HG03108 (cell line): ENCODE data around the gene TEKT5.
"Not testable (repeated sequence)": the region's sequence is repeated elsewhere in the genome, so short reads cannot be mapped to it uniquely, and the experiment has no call there.

ENCODE experiments used
- ATAC-seq: cut with Tn5 transposase; IDR thresholded peaks from one replicate; pipeline ENCODE4 v1.9.1; 2021; ENCODE audit warnings: moderate library complexity; ENCODE audit not compliant: unreplicated experiment

The TEKT5 gene

GRCh38 chr16:10685709-10686108 lies 9.0 kb downstream of the TEKT5 start:
- no peak for ATAC-seq

DNA sequence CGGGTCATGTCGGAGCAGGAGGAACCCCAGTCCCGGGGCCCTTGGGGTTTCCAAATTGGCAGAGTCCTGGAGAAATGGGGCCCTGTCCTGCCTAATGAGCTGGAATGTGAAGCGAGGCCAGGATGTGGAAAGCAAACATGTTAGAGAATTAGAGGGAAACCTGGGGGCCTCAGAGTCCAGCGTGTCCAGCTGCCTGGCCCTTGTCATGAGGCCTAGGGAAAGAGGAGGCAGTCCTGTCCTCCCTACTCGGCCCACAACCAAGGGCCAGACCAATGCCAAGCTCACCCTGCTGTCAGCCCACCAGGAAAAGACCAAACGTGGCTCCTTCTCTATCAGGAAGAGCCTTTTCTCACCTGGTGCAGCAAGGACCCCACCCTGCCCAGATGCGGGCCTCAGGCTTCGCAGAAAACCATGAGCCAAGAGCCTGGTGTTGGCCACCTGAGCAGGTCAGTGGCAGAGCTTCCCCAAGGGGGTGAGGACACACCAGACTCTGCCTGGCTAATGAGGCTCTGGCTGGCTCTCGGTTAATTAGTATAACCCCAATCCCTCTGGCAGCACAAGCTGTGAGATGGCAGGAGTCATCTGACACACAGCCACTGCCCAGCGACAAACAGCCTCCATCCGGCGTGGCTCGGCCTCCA lies 10.1 kb downstream of the TEKT5 start:
- no peak for ATAC-seq

GRCh38 chr16:10683170-10683569 lies 11.6 kb downstream of the TEKT5 start:
- ATAC-seq = no peak

- no peak for ATAC-seq
Measured at GRCh38 chr16:10682604-10683003, 12.1 kb downstream of the TEKT5 start.

DNA sequence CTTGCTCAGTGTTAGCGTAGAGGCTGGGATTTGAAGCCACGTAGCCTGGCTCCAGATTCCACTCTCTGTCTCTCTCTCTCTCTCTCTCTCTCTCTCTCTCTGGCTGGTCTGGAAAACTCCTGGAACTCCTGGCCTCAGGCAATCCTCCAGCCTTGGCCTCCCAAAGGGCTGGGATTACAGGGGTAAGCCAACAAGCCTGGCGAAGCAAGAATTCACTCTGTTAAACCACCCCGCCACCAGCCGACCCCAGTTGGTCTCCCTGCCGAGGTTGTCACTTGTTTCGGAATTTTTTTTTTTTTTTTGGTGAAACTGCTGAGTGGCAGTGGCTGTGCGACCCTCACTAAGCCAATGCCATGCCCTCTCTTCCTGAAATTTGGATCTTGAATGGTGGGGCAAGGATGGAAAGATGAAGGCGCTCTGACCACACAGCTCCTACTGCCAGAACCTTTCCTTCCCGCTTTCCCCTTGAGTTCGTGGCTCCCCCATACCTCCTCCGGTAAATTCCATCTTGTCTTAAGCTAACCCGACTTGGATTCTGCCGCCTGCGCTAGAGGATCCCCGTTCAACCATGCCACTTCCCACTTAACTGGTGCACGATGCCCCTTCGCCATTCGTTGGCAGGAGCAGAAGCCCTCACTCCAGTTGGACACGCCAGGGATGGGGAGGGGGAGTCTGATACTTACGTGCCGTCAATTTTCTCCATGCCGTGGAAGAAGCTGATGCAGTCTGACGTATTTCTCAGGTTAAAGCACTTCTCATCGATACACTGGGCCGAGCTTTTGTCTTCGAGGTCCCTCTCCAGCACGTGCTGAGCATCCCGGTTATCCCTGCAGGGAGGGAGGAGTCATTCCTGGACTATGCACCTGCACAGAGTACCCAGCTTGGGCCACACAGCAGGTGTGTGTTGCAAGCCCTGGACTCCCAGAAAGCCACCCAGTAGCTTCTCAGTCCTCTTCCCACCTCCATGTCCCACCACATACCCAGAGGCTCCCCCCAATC lies 13.1 kb downstream of the TEKT5 start:
- no peak for ATAC-seq

DNA sequence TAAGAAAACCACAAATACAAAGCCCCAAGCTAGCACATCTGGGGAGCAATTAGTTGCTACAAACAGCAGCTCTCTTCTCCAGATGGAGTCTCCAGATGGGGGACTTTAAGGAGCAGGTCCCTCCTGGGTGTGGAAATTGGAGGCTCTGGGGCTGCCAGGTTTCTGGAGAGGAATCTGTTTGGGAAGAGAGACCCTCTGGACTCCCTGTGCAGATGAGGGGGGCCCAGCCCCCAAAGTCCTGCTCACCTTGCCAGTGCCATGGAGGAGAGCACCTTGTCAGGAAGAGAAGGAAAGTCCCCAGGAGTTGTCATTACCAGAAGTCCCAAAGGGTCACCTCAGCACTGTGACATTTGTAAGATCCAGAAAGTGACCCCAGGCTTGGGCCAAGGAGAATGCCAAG lies 14.8 kb downstream of the TEKT5 start:
- no peak for ATAC-seq

GRCh38 chr16:10679441-10679840 lies 15.3 kb downstream of the TEKT5 start:
- ATAC-seq = not testable (repeated sequence)

DNA sequence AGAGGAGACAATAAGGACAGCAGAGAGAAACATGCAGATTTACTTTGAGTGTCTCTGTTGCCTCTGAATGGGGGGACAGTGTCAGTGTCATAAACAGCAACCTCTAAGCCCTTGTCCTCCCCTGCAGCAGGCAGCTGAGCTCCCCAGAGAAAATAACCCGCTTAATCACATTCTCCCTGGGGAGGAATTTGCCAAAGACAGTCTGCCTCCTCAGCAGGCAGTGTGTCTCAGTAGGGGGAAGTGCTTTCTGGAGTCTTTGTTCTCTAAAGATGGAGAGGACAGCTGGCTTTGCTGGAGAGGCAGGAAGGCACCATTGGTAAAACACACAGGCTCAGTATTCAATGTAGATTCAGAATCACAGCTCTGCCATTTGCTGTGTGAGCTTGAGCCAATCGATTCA lies 16.1 kb downstream of the TEKT5 start:
- no peak for ATAC-seq

DNA sequence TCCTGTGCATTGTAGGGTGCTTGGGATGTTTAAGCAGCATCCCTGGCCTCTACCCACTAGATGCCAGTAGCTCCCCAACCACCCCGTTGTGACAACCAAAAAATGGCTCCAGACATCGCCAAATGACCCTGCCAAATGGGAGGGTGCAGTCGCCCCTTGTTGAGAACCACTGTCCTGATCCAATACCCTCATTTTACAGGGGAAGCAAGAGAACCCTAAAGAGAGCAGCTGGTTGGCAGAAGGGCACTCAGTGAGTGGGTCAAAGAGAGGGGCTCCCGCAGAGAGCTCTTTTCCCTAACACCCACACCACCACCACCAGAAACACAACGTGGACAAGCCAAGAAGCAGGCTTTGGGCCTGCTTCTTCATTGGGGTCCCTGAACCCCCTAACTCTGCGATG lies 18.4 kb downstream of the TEKT5 start:
- ATAC-seq = no peak

GRCh38 chr16:10675861-10676260 lies 18.9 kb downstream of the TEKT5 start:
- no peak for ATAC-seq

DNA sequence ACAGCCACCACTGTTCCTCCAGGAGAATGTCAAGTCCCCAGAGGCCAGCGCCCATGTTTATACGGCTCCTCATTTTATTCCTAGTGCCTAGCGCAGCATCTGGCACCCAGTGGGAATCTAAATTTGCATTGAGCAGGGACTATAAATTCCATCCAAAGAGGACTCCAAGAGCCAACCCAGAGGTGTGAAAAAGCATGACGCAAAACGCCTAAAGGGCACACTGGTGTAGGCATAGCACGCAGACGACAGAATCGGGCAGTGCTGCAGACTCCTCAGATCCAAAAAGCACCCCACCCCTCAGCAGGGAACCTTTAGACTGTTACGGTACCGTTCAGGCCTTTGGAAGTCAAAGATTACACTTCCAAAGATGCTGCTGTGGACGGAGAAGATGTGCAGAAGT lies 19.5 kb downstream of the TEKT5 start:
- ATAC-seq = no peak

DNA sequence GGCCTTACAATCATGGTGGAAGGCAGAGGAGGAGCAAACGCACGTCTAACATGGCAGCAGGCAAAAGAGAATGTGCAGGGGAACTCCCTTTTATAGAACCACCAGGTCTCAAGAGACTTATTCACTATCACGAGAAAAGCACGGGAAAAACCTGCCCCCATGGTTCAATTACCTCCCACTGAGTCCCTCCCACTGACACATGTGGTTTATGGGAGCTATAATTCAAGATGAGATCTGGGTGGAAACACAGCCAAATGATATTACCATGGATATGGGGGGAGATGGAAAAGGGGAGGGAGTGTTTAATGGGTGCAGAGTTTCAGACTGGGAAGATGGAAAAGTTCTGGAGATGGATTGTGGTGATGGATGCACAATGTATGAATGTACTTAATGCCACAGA lies 23.0 kb downstream of the TEKT5 start:
- ATAC-seq = no peak

GRCh38 chr16:10669791-10670190 lies 24.9 kb downstream of the TEKT5 start:
- ATAC-seq = no peak

- ATAC-seq = no peak
Measured at GRCh38 chr16:10668322-10669045, 26.2 kb downstream of the TEKT5 start.

DNA sequence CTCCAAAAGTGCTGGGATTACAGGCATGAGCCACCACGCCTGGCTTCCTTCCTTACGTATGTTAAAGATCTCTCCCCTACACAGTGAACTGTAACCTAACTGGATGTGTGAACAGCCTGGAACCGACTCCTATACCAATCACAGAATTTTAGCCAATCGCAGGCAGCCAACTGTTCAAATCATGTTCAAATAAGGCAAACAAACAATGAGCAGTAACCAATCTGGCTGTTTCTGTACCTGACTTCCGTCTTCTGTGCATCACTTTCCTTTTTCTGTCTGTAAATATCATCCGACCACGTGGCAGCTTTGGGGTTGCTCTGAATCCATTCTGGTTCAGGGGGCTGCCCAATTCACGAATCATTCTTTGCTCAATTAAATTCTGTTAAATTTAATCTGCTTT lies 27.5 kb downstream of the TEKT5 start:
- ATAC-seq = no peak

DNA sequence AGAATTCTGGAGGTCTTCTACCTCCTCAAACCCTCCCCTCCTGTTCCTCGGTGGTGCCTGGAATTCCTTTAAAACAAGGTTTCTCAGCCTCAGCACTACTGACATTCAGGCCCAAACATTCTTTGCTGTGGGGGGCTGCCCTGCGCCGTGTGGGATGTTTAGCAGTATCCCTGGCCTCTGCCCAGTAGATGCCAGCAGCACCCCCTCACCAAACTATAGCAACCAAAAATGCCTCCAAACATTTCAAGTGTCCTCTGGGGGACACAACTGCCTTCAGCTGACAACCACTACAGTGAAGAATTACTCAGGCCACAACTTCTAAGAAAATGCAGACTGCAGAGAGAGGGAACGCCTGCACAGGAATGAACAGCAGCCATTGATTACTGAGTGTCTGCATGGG lies 28.4 kb downstream of the TEKT5 start:
- ATAC-seq = no peak

DNA sequence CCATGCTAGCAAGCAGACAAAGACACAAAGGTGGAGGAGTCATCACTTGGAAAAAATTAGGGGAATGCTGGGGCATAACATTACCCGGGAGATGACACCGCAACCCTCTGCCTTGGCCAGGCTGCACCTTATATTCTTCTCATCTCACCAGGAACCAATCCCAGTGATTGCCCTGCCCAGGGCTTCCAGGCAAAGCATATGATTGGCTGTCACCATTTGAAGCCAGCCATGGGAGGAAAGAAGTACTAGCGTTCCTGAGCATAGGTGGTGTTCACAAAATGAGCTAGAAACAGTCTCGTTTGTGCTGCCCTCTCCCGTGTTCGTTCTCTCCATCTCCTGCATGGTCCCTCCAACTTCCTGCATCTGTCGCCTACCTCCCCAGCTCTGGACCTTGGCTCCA lies 29.6 kb downstream of the TEKT5 start:
- no peak for ATAC-seq

GRCh38 chr16:10664720-10665126 lies 30.0 kb downstream of the TEKT5 start:
- ATAC-seq = no peak

DNA sequence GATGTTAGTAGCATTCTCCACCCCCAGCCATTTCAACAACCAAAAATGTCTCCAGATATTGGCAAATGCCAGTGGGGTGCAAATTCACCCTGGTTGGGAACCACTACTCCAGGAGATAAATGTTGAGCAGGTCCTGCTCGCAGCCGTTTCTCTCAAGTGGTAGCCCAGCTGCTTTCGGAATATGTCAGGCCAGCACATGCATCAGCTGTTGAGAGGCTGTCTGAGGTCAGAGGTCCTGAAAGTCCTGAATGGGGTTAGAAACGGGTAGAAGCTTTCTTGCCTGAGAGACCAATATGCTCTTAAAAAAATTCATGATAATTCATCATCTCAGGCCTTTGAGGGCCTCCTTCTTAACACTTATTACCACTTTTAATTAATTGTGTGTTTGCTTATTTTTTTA lies 31.0 kb downstream of the TEKT5 start:
- ATAC-seq = no peak

GRCh38 chr16:10663146-10663545 lies 31.6 kb downstream of the TEKT5 start:
- no peak for ATAC-seq

DNA sequence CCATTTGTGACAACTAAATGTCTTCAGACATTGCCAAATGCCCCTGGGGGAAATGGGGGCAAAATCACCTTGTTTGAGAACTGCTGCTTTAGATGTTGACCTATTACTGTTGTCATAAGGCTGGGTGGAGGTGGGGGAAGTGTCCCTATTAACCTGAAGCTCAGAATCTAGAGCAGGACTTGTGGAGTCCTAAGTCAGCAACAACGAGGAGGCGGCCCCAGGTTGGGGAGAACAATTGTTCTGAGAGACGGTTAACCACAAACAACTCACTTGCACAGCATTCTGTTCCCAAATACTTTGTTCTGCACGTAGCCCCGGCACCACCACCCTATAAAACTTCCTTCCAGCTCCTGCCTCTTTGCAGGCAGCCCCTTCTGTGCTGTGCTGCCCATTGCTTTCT lies 32.5 kb downstream of the TEKT5 start:
- no peak for ATAC-seq

DNA sequence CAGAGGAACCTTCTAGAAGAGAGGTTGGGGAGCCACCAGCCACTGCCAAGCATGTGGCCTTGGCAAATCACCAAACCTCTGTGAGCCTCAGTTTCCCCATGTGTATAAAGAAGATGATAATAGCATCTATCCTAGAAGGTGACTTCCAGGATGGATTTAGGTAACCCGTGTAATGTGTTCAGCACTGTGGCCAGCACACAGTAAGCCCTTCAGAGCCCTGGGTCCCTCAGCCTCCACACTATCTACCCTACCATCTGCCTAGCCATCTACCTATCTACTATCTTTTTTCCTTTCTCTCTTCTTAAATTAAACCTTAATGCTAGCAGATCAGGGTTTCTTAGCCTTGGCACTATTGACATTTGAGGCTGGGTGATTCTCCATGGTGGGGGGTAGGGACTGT lies 33.0 kb downstream of the TEKT5 start:
- ATAC-seq = no peak
